Esophagus squamous epithelium (tissue), 5 donors: ENCODE data around the gene JADE1. TPM values are rescaled to one million over a fixed set of nuclear protein-coding genes. Genes with fewer than 3 reads are reported as not detected.

Source experiments
- DNase-seq: peaks from one replicate; lab custom pipeline; 2025; lab: John Stamatoyannopoulos, UW
- H3K27ac ChIP-seq, 4 donors: fragments of 200-600 bp; sonication (generic); one replicate each; pipeline ENCODE4 v1.5.1; 2016 to 2019; ENCODE audit warnings: mild to moderate bottlenecking in 1 of 4
- H3K27me3 ChIP-seq, 4 donors: fragments of 200-600 bp; sonication (generic); 1 replicate in 3 of 4; 2 replicates in 1 of 4; pipeline versions ENCODE4 v1.5.1 to v1.6.0; 2017 to 2021; ENCODE audit warnings: antibody characterized with exemption in 1 of 4
- H3K36me3 ChIP-seq, 3 donors: fragments of 200-600 bp; sonication (generic); one replicate each; pipeline ENCODE4 v1.5.1; 2016 to 2019
- H3K4me1 ChIP-seq, 3 donors: fragments of 200-600 bp; sonication (generic); one replicate each; pipeline ENCODE4 v1.5.1; 2017 to 2019
- H3K4me3 ChIP-seq, 4 donors: fragments of 200-600 bp; sonication (generic); 1 replicate in 3 of 4; 2 replicates in 1 of 4; pipeline ENCODE4 v1.5.1; 2016 to 2019; ENCODE audit warnings: mild to moderate bottlenecking in 2 of 4, moderate library complexity in 1 of 4
- H3K9me3 ChIP-seq, 3 donors: fragments of 200-600 bp; sonication (generic); one replicate each; pipeline ENCODE4 v1.5.1; 2016 to 2019
- POLR2A ChIP-seq, 4 donors: fragments of 450-650 bp; IDR thresholded peaks; one replicate each; pipeline ENCODE4 v1.6.1; 2017; ENCODE audit warnings: antibody characterized with exemption in 4 of 4, mild to moderate bottlenecking in 4 of 4, moderate library complexity in 3 of 4
- WGBS, 2 donors: methylation state at CpG; one replicate each; pipeline ENCODE4 v1.1.5; 2018; 5-methylcytosine and 5-hydroxymethylcytosine counted together
- intact Hi-C: fragments of 100-400 bp; cut with DNase I; formaldehyde crosslinking; loops from one replicate; pipeline ENCODE4 v1.15.0; 2022
- total RNA-seq, 4 donors: library from RNA; depleted of rRNA; stranded (reverse); fragments of >200 nt; gene quantifications; one replicate each; pipeline ENCODE4 v1.1.0, GENCODE V29; 2016
- TF ChIP-seq, protein P1 (sequence below), 6 experiments: fragments of 450-650 bp in 4 of 6; fragments of 200-600 bp in 2 of 6; sonication (generic) in 2 of 6; IDR thresholded peaks; one replicate each; pipeline ENCODE4 v1.5.1; 2016 to 2019; ENCODE audit warnings: antibody characterized with exemption in 6 of 6, mild to moderate bottlenecking in 4 of 6, moderate library complexity in 4 of 6
- donor health status: DM: yes; HTN: yes; CAD: no.

The JADE1 gene
- total RNA-seq, 4 donors from 2014 or later = 3.6 to 27.1 (median 8.3) TPM

DNA sequence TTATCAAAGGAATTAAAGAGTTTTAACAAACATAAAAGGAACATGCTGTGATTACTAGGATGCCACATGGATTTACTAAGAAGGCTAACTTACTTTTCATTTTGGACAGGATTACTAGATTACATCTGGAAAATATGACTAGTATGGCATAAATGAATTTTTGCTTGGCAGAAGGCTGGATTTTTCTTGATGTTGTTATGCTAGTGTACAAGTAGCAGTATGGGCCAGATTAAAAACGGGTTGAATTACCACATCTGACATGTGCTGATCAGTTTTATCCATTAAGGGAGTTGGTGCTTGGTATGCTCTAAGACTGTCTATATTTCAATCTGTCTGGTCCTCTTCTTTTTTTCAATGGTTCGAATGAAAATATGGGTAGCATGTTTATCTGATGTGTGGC lies 70.5 kb downstream of the JADE1 start:
- 82 to 83% methylated on average over 2 of the region's 2 CpGs for WGBS, 2 donors
- Histone ChIP-seq H3K4me1 (no peaks in the 10 kb centered on the region), H3K27me3 (no peaks in the 10 kb centered on the region), H3K27ac (no peak overlapping the region), H3K4me3 (no peak overlapping the region), H3K9me3 (no peaks in the 10 kb centered on the region), H3K36me3 (peaks cover 0 to 5% (median 0%) of the 10 kb centered on the region in 3 donors)
- DNase-seq = no peak
- TF ChIP-seq, protein P1, sequence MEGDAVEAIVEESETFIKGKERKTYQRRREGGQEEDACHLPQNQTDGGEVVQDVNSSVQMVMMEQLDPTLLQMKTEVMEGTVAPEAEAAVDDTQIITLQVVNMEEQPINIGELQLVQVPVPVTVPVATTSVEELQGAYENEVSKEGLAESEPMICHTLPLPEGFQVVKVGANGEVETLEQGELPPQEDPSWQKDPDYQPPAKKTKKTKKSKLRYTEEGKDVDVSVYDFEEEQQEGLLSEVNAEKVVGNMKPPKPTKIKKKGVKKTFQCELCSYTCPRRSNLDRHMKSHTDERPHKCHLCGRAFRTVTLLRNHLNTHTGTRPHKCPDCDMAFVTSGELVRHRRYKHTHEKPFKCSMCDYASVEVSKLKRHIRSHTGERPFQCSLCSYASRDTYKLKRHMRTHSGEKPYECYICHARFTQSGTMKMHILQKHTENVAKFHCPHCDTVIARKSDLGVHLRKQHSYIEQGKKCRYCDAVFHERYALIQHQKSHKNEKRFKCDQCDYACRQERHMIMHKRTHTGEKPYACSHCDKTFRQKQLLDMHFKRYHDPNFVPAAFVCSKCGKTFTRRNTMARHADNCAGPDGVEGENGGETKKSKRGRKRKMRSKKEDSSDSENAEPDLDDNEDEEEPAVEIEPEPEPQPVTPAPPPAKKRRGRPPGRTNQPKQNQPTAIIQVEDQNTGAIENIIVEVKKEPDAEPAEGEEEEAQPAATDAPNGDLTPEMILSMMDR (IDR thresholded peaks at IDR 0.05) = no peak
- TF ChIP-seq POLR2A (IDR thresholded peaks at IDR 0.05) = no peak
- intact Hi-C loops = no loop called here

DNA sequence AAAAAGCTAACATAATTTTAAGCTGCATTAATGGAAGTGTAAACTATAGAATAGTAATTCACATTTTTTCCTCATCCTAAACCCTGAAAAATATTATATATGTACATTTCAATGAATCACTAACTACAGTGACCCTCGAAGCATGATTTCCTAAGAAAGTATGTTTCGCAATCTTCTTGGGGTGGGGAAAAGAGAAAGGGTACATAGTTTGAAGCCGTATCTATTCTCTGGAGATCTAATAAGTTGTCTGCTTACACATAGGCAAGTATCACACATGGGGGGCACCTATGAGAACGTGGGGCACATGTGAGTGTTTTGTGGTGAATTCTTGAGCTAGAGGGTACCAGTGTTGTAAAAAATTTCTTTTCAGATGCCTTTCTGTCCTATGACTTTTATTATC lies 71.2 kb downstream of the JADE1 start:
- TF ChIP-seq, protein P1 (IDR thresholded peaks at IDR 0.05) = no peak
- no peak for TF ChIP-seq POLR2A (IDR thresholded peaks at IDR 0.05)
- intact Hi-C loops = no loop called here
- H3K4me3 ChIP-seq = no peak overlapping the region
- H3K36me3 ChIP-seq = peaks cover 0 to 5% (median 0%) of the 10 kb centered on the region in 3 donors
- H3K4me1 ChIP-seq = no peaks in the 10 kb centered on the region
- H3K9me3 ChIP-seq = no peaks in the 10 kb centered on the region
- no peaks in the 10 kb centered on the region for H3K27me3 ChIP-seq
- H3K27ac ChIP-seq = no peak overlapping the region
- 74% methylated on average over 4 of the region's 4 CpGs for WGBS, 2 donors
- no peak for DNase-seq

DNA sequence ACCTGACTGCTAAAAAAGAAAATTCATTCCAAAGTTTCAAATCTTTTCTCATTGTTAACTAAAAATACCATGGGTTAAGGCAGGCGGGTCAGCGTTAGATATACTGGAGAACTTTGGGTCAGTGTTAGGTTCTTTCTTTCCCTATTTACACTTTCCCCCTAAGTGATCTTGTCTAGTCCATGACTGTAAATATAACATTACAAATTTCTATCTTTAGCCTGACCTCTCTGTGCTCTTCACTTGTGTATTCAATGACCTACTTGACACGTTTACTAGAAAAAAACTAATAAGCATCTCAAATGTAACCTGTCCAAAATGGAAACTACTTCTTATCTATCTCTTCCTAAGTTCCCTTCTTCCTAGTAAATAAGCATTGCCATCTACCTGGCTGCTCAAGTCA lies 95.3 kb downstream of the JADE1 start:
- H3K4me3 ChIP-seq = no peak overlapping the region
- no peak for TF ChIP-seq POLR2A (IDR thresholded peaks at IDR 0.05)
- TF ChIP-seq, protein P1 (IDR thresholded peaks at IDR 0.05) = no peak
- H3K27ac ChIP-seq = no peak overlapping the region
- no peaks in the 10 kb centered on the region for H3K9me3 ChIP-seq
- no peak for DNase-seq
- H3K36me3 ChIP-seq = no peaks in the 10 kb centered on the region
- H3K27me3 ChIP-seq = no peaks in the 10 kb centered on the region
- WGBS, 2 donors = 90 to 91% methylated on average over 3 of the region's 3 CpGs
- intact Hi-C loops = no loop called here
- H3K4me1 ChIP-seq = no peaks in the 10 kb centered on the region

DNA sequence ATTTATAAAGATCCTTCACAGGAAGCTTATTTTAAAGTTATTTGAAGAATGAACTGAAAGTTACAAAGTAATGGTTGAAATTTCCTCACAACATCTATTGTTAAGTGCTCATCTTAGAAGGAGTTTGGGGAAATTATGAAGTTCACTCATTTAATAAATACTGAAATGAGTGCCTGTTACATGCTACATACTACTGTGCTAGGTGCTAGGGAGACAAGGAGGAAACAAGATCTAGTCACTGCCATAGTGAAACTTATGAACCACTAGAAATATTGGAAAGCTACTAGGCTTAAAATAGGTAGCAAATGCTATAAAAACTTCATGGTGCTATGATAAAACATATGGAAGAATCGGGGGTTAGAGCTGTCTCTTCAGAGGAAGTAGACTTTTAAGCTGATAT lies 97.1 kb downstream of the JADE1 start:
- intact Hi-C loops = no loop called here
- DNase-seq = no peak
- H3K27me3 ChIP-seq = no peaks in the 10 kb centered on the region
- 86 to 90% methylated on average over 1 of the region's 1 CpG for WGBS, 2 donors
- no peaks in the 10 kb centered on the region for H3K4me1 ChIP-seq
- TF ChIP-seq POLR2A (IDR thresholded peaks at IDR 0.05) = no peak
- TF ChIP-seq, protein P1 (IDR thresholded peaks at IDR 0.05) = no peak
- no peaks in the 10 kb centered on the region for H3K9me3 ChIP-seq
- no peak overlapping the region for H3K4me3 ChIP-seq
- no peaks in the 10 kb centered on the region for H3K36me3 ChIP-seq
- H3K27ac ChIP-seq = no peak overlapping the region

DNA sequence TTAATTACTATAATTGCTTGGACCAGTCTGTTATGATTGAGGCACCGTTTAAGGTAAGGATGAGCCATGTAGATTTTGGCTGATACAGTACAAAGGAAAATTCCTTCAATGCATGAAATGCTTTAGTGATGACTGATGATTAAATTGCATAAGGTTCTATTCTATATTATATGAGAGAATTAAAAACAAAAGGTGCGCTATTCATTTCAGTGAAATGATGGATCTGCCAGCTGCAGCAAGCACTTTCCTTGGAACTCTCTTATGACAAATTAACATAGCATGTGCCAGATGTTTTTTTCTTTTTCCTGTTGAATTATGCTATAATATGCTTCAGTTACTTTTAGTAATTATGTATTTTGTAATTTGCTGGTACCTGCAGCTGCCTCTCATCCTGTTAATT lies 98.5 kb downstream of the JADE1 start:
- no peak for TF ChIP-seq POLR2A (IDR thresholded peaks at IDR 0.05)
- TF ChIP-seq, protein P1 (IDR thresholded peaks at IDR 0.05) = no peak
- H3K4me1 ChIP-seq = no peaks in the 10 kb centered on the region
- intact Hi-C loops = no loop called here
- no peak overlapping the region for H3K4me3 ChIP-seq
- H3K27me3 ChIP-seq = no peaks in the 10 kb centered on the region
- 39 to 57% methylated on average over 2 of the region's 2 CpGs for whole genome bisulfite sequencing, 2 donors
- no peak for DNase-seq
- no peak overlapping the region for H3K27ac ChIP-seq
- H3K9me3 ChIP-seq = no peaks in the 10 kb centered on the region
- no peaks in the 10 kb centered on the region for H3K36me3 ChIP-seq
